ENCODE measurements around the gene MPND.

Gene MPND

DNA sequence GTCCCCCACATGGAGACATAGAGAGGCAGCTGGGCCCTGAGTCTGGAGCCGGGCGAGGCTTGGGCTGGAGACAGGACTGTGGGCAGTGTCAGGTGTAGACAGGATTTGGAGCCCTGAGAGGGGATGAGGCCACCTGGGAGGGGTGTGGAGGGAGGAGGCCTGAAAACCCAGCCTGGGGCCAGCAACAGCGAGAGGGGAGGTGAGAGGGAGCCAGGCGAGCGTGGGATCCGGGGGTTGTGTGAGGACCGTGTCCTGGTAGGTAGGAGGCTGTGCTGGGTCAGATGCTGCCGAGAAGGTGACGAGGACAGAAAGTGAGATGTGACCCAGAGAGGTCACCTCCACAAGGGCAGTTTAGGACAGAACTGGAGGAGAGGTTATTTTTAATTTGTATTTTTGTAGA is 7.4 kb downstream of the MPND start:
- DNase-seq: no peak

DNA sequence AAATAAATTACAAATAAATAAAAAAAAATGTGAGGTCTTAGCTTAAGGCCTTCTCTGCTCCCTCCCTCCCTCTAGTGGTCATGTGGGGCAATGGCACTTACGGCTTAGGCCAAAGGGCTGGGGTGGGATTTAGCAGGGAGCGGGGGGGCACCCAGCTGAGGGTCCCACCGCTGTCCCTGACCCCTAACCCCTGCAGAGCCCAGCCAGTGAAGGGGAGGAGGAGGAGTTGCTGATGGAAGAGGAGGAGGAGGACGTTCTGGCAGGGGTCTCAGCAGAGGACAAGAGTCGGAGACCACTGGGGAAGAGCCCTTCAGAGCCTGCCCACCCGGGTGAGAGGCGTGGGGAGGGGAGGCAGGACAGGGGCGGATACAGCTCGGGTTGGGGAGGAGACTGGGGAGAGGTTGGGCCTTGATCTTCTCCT is 9.3 kb downstream of the MPND start:
- DNase-seq: peak; percentile 20 to 52 (median 34)

DNA sequence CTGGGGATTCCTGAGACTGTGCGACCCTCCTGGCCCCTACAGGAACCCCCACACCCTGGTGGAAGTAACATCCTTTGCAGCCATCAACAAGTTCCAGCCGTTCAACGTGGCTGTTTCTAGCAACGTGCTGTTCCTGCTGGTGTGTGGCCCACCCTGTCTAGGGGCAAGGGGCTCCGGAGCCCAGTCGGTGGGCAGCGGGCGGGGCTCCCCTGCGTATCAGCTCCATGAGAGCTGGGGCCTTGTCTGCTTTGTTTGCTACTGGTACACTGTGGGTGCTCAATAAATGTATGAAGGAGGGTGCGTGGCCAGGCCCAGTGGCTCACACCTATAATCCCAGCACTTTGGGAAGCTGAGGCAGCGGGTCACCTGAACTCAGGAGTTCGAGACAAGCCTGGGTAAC is 10.9 kb downstream of the MPND start:
- no peak for DNase-seq

DNA sequence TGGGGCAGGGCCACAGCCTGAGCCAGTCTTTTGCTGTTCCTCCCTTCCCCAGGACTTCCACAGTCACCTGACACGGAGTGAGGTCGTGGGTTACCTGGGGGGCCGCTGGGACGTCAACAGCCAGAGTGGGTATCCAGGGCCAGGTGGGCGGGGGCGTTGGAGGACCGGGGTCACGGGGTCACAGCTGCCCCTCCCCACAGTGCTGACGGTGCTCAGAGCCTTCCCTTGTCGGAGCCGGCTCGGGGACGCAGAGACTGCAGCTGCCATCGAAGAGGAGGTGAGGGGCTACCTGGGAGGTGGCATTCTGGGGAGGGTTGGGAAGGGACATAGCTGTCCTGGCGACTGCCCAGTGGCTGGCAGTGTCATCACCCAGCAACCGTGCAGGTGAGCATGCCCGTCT is 11.5 kb downstream of the MPND start:
- DNase-seq: no peak

DNA sequence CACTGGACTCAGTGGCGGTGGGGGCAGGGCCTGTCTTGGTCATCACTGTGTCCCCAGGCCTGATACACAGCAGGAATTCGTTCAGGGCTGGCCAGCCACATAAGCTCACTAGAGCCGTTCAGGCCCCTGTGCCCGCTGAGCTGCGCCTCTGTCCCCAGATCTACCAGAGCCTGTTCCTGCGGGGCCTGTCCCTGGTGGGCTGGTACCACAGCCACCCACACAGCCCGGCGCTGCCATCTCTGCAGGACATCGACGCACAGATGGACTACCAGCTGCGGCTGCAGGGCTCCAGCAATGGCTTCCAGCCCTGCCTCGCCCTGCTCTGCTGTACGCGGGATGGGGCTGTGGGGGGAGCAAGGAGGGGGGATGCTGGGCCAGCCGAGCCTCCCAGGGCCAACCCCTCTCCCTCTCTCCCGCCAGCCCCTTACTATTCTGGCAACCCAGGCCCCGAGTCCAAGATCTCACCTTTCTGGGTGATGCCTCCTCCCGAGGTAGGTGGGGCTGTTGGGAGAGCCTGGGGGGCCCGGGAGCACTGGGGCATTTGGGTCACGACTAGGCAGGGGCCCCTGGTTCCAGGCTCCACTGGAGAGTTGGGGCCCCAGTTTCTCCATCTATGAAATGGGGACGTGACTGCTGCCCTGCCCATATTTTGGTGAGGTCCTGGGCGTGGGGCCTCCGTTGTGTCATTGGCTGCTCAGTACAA is 13.9 kb downstream of the MPND start:
- no peak for DNase-seq

DNA sequence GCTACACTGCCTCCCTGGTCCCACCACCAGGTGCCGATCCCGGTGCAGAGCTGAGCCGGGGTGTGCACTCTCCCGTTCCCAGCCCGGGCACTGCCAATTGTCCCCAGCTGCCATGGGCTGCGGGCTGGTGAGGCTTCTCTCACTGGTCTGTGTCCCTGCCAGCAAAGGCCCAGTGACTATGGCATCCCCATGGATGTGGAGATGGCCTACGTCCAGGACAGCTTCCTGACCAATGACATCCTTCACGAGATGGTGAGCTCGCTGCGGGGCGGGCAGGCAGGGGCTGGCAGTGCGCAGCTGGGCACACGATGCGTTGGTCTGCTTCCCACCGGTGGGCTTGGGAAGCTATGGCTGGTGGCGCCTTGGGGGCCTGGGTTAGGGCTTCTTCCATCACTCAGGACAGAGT is 14.6 kb downstream of the MPND start:
- no peak for DNase-seq

DNA sequence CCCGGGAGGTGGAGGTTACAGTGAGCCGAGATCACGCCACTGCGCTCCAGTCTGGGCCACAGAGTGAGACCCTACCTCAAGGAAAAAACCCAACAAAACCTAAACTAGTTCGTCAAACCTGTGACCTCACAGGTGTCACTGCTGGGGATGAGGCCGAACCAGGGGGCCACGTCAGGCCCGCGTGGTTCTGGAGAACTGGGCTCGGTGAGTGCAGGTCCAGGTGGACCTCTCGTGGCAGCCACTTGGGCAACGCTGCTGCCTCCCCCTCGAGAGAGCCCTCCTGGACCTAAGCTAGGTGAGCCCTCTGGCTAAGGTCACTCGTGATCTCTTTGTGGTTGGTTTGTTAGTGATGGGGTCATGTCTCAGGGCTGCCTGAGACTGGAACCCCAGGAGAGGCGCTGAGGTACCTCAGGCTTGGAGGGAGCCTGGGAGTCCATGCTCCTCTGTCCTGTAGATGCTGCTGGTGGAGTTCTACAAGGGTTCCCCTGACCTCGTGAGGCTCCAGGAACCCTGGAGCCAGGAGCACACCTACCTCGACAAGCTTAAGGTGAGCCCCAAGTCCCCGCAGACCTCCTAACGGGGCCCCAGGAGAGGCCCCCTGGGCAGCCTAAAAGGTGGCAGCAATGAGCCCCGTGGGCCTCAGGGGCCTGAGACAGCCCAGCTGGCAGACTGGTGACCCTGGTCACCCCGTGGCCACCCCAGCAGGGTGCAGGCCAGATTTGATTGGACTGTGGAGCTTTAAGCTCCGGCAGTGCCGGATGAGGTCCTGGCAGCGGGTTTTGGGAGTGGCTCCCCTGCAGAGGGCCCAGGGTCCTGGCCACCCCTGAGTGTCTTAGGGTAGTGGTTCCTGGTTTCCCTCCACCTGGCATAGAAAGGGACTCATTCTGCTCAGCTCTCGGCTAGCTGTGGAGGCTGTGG is 15.6 kb downstream of the MPND start:
- no peak for DNase-seq

DNA sequence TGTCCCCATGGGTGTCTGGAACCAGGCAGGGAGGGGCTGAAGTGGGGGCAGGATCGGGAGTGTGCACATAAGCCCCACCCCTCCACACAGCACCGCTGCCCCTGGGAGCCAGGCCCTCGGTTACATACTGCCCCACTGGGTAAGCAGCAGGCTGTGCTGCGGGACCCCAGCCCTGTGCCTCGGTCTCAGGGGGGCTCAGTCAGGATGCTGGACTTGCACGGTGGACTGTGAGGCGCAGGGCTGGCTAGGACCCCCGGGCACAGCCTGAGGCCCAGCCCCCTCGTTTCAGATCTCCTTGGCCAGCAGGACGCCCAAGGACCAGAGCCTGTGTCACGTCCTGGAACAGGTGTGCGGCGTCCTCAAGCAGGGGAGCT is 16.3 kb downstream of the MPND start:
- DNase-seq: no peak

DNA sequence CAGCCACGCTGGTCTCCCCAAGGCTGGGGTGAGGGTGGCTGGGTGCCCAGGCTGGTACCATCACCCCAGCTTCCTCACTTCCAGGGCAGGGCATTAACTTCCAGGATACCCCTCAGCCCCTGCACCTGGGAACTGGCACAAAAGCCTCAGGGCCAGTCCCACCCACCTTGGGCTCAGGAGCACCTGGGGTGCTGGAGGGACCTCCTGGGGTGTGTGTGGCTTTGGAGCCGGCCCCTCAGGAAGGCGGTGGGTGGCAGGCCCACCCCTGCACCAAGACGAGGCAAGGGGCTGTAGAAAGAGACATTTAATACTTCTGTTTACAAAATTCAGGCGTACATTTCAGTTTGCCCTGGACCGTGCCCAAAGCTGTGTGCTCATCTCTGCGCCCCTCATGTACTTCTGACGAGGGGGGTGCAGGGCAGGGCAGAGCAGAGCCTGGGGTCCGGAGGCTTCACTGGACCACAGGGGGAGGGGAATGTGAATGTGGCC is 16.8 kb downstream of the MPND start:
- DNase-seq: no peak

DNA sequence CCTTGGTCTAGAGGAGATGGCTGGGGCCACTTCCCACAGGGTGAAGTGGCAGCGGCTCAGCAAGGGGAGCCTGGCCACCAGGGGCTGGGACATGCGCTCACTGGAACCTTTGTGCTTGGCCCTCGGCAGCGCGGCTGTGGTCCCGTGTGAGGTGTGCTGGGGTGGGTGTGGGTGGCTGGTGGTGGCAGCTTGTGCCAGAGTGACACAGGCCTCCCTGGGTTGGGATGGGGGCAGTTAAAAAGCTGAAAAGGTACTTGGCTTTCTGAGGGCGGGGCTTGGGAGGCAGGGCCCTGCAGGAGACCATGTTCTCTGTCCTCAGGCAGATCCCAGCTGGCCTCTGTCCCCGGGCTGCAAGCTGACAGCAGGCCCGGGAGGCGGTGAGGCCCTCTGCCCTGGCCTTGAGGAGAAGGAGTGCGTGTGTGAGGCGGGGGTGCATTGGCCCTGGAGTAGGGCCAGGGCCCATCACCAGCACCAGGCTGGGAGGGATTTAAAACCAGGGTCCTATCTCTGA is 17.3 kb downstream of the MPND start:
- DNase-seq: no peak

DNA sequence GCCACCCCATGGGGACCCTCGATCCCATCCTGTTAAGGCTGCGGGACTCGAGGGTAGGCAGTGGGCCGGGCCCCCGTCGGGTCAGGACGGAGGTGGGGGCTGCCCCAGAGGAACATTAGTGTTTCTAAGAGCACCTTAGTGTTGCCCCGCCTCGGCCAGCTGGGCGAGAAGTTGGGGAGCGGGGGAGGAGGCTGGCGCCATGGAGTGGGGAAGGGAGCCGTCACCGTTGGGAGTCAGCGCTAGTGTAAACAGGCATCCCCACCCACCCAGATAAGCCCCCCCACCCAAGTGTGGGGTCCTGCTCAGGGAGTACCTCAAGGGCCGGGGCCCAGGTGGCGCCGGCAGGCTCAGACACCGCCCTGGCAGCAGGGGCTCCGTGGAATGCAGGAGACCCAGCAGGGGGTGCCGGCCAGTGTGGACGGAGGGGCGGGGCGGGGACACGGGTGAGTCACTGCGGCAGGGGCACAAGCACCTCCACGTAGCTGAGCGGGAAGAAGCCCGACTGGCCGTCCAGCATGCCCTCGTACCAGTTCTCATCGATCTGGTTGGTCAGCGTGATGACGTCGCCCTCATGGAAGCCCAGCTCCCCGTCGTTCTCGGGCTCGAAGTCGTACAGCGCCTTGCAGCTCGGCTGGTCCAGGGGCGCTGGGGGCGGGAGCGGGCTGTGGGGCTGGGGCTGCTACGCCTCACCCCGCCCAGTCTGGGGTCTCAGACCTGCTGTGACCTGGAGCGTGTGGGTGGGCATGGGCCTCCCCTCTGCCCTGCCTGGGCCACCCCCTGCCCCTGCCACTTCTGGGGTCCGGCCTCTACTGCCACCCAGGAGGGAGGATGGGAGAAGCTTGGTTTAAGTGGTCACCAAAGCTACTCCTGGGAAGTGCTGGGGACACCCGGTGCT is 18.0 kb downstream of the MPND start:
- DNase-seq: no peak

DNA sequence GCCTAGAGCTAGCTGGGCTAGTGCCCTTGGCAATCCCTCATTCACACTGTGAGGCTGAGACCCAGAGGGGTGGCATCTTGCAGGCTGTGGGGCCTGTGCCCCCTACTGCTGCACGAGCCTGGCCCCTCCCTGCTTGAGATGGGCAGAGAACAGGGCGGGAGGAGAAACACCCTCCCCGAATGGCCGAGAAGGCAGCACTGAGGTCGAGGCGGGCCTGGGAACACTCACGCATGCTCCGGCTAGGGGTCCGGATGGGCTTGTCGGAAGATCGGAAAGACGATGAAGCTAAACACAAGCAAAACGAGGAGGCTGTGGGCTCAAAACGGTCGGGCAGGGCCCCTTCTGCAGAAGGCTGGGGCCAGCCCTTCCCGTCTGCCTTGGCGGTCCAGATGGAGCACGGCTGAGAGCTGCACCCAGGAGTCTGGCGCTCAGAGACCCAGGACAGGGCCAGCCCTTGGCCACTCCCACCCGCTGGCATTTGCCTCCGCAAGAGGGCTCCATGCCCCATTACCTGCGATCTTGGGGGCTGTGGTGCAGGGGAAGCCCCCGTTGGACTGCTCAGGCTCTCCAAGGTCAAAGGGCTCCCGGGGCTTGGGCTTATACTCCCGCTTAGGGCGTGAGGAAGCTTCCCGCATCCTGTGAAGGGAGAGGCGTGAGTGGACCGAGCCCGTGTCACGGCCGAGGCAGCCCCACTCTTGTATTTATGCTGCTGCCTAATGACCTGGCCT is 18.9 kb downstream of the MPND start:
- DNase-seq: no peak

DNA sequence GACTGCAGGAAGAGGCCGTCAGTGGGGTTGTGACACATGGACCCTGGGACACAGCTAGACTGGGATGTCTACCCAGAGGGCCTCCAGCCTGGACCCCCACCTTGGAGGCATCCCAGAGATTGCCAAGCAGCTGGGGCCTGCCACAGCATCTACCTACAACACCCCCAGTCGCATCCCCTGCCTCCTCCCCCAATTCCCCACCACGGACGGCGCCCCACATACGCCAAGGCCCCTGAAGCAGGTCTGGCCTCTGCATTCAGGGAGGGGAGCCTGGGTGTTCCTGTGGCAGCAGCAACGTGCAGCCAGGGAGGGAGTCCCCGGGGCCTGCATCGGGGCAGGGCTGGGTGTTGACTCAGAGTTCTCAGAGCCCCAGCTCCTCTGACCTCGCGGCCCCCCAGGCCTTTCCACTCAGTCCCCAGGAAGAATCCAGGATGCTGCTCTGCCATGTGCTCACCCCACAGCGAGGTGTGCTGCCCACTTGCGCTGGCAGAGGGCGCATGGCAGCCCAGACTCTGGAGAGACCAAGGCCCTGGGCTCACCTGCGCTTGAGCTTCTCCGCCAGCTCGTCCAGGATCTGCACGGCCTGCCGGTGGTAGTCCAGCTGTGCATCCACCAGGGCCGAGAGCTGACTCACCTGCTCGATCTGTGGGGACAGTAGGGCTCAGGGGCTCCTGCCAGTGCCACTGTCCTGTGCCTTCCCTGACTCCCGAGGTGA is 19.6 kb downstream of the MPND start:
- no peak for DNase-seq

DNA sequence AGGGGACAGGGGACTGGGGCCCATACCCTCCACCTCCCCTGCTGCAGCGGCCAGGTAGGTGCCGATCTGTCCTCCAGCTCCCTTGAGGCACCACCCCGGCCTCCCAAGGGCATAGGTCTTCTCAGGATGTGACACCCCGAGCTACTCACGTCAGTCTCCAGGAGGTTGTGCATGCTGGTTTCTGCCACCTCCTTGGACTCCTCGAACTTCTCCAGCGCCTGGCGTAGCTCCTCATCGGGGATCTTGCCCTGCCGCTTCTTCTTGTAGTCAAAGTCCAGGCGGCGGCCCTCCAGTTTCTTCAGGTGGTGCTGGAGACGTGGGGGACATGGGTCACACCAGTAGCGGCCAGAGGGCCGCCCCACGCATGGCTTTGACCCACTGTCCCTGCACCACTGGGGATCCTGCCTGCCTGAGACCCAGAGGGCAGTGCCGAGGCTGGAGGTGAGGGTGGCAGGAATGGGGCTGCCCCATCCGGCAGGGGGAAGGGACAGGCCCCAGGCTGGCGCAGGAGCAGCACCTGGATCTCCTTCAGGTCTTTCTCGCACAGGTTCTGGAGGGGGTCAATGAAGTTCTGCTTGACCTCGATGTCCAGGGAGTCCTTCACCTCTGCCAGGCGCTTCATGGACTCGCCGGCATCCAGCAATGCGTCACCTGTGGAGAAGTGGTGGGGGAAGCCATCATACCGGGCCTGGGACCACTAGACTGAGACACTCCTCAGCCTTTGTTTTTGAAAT is 20.4 kb downstream of the MPND start:
- no peak for DNase-seq

DNA sequence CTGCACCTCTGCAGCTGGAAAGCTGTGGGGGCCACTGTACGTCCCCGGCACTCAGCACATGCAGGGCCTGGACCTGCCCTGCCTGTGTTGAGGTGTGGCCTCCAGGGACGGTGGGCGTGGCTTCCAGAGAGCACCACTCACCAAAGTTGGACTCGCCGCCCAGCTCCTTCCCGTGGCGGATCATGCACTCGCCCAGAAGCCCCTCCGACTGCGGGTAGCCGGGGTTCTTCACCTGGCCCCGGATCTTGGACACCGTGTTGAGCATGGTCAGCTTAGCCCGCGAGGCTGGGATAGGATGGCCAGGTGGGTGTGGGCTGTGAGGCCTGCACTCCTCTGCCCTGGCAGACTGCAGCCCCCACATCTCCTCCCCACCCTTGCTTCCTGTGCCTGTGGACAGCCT is 22.0 kb downstream of the MPND start:
- DNase-seq: no peak

DNA sequence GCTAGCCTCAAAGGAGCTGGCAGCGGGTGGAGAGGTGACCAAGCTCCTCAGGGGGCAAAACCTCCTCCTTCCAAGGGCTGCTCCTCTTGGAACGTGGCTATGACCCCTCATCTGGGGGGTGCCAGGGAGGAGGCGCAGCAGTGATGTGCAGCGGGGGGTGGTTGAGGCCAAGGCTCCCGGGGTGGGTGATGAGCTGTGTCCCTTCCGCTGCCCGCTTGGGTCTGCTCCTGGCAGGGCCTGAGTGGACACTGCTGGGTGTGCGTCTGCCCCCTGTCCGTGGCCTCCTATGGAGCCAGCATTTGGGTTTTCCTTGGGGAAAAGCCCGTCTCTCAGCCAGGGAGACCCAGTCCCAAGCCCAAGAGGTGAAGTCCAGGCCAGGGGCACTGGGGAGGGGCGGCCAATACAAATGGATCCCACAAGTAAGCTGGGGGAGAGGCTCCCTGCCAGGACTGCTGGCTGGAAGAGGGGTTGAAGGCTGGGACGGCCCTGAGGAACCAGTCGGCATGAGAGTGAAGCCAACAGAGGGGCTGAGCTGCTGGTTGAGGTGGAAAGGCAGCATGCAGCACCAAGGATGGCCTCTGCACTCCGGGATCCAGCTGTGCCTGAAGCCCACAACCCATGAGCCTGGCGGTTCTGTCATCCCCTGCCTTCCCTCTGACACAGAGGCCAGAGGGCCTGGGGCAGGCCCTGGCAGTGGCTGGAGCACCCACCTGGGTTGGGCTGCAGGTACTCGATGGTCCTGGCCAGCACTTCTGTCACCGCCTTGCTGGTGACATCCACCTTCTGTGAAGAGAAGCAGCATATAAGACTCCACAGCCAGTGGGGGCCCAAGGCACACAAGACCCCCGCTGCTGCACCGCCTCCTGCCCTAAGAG is 22.7 kb downstream of the MPND start:
- no peak for DNase-seq

DNA sequence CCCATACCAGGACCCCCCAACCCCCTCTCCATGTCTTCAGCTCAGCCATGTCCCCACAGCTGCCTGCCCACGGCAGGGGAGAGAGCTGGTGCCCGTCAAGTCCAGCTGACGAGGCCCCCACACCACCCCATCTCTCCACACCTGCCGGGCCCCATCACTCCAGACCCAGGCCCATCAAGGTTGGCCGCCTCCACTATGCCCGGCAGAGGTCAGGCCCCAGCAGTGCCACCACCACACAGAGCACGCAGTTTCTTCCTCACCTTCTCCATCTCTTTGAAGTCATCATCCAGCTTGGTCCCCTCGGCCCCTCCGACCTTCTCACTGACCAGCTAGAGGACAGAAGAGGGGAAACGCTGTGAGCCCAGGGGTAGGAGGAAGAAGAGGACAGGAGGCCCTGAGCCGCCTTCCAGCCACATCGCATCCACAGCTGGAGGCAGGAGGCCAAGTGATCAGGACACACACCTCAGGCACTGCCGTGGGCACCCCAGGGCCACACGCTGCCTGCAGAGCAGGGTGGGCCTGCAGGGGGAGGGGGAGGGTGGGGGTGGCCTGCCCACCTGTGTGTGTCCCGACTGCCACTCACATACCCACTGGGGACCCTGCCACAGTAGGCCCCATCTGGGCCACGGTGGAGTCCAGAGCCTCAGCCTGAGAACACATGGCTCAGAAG is 23.4 kb downstream of the MPND start:
- DNase-seq: no peak

DNA sequence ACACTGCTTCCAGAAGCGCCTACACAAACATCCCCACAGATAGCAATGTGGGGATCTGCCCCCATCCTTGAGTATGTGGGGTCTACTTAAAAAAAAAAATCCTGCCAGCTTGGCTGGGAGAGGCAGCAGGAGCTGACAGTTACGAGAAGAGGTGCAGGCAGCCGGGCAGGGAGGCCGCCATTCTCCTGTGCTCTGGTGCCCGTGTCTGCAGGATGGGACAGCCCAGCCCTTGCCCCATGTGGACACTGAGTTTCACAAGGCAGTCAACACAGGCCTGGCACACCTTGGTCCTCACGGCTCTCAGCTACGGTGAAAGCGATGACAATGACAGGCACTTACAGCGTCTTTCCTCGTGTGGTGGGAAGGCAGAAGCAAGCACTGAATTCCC is 24.0 kb downstream of the MPND start:
- no peak for DNase-seq

DNA sequence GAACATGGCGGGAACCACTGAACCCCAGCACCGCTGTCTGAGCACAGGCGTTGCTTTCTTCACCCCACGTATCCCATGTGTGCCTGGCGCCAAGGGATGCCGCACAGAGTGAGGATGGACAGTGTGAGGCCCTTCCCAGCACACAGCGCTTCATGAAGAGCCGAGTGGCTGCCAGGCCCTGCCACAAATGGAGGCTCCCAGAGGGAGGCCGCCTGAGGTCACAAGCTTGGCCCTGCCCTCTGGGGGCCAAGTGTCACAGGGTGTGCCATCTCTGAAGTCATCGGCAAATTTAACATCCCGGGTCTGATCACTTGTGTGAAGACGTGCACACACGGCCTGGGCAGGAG is 24.4 kb downstream of the MPND start:
- DNase-seq: no peak
